Upper lobe of right lung (tissue), 1 donor: Measurements from ENCODE around the gene SCAMP4. TPM values are rescaled to one million over a fixed set of nuclear protein-coding genes. Genes with fewer than 3 reads are reported as not detected.

Experiments used
- ATAC-seq: fragments of 200-7000 bp; cut with Tn5 transposase; one replicate; pipeline ENCODE4 v1.9.1; 2020; ENCODE audit warnings: mild to moderate bottlenecking, moderate library complexity
- DNase-seq: peaks from one replicate; pipeline ENCODE4 v3.0.0-alpha.2; 2020
- H3K27ac ChIP-seq: fragments of 200-600 bp; one replicate; pipeline ENCODE4 v1.8.0; 2022
- H3K27me3 ChIP-seq: fragments of 200-600 bp; one replicate; pipeline ENCODE4 v1.8.0; 2022; ENCODE audit warnings: mild to moderate bottlenecking
- H3K36me3 ChIP-seq: fragments of 200-600 bp; one replicate; pipeline ENCODE4 v1.8.0; 2022
- H3K4me1 ChIP-seq: fragments of 200-600 bp; one replicate; pipeline ENCODE4 v1.8.0; 2022
- H3K4me3 ChIP-seq: fragments of 200-600 bp; one replicate; pipeline ENCODE4 v1.8.0; 2022; ENCODE audit warnings: mild to moderate bottlenecking
- H3K9me3 ChIP-seq: fragments of 200-600 bp; one replicate; pipeline ENCODE4 v1.8.0; 2022
- CTCF ChIP-seq: fragments of 200-600 bp; IDR thresholded peaks from one replicate; pipeline ENCODE4 v1.8.0; 2022; ENCODE audit warnings: antibody characterized with exemption
- intact Hi-C: fragments of 100-400 bp; cut with DNase I; formaldehyde crosslinking; loops from one replicate; pipeline ENCODE4 v1.11.0; 2022
- total RNA-seq: library from RNA; stranded (reverse); fragmentation: NEBNext Ultra II Directional; extraction: Animal tissue kit (Norgen Biotek cat#: 25700); gene quantifications from one replicate; pipeline ENCODE4 v1.2.1, GENCODE V29; 2021
- donor health status: DM: no; HTN: yes; CAD: no; lungs with severe emphysema.

SCAMP4 gene
- total RNA-seq, 1 donor from 2014 or later, result 73.2 TPM

- TF ChIP-seq CTCF, result no peak
- H3K9me3 ChIP-seq, result no peaks in the 10 kb centered on the region
- peak overlapping the region; percentile 51 for H3K4me3 ChIP-seq
- DNase-seq (no peak), ATAC-seq (no peak)
- no peaks in the 10 kb centered on the region for H3K36me3 ChIP-seq
- H3K27ac ChIP-seq, result peak overlapping the region; percentile 94
- peaks cover 84% of the 10 kb centered on the region for H3K4me1 ChIP-seq
- H3K27me3 ChIP-seq, result no peaks in the 10 kb centered on the region
- intact Hi-C loops, result no loop called here
These were observed 47.4 kb upstream of the SCAMP4 start for GRCh38 chr19:1857648-1858326.

- Histone ChIP-seq H3K4me3 (no peak overlapping the region), H3K27ac (no peak overlapping the region), H3K36me3 (no peaks in the 10 kb centered on the region), H3K27me3 (no peaks in the 10 kb centered on the region), H3K4me1 (peaks cover 77% of the 10 kb centered on the region), H3K9me3 (no peaks in the 10 kb centered on the region)
- DNase-seq (no peak), ATAC-seq (no peak)
- no peak for TF ChIP-seq CTCF
- intact Hi-C loops, result no loop called here
These were observed 46.7 kb upstream of the SCAMP4 start for GRCh38 chr19:1858412-1859081.

DNA sequence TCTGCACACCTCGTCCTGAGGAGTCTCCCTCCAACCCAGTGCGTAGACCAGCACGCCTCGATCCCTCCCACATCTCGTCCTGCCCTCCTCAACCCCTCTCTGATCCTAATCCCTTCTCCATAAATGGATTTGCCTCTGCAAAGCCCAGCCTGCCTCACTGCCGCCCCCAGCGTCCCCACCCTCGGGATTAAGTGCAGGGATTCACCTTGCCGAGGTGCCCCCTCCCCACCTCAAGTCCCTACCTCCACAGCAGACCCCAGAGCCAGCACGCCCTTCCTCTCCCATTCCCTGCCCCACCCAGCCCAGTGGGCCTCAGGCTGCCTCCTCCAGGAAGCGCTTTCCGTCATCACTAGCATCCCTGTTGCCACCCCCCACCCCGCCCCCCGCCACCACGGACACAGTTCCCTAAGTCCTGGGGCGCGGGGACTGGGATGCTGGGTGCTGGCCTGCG, 45.8 kb upstream of the SCAMP4 start:
- Histone ChIP-seq H3K27ac (peak overlapping the region; percentile 24), H3K4me1 (peaks cover 68% of the 10 kb centered on the region), H3K36me3 (no peaks in the 10 kb centered on the region), H3K27me3 (no peaks in the 10 kb centered on the region), H3K9me3 (no peaks in the 10 kb centered on the region), H3K4me3 (no peak overlapping the region)
- ATAC-seq, result no peak
- intact Hi-C loops, result no loop called here
- no peak for TF ChIP-seq CTCF
- no peak for DNase-seq

DNA sequence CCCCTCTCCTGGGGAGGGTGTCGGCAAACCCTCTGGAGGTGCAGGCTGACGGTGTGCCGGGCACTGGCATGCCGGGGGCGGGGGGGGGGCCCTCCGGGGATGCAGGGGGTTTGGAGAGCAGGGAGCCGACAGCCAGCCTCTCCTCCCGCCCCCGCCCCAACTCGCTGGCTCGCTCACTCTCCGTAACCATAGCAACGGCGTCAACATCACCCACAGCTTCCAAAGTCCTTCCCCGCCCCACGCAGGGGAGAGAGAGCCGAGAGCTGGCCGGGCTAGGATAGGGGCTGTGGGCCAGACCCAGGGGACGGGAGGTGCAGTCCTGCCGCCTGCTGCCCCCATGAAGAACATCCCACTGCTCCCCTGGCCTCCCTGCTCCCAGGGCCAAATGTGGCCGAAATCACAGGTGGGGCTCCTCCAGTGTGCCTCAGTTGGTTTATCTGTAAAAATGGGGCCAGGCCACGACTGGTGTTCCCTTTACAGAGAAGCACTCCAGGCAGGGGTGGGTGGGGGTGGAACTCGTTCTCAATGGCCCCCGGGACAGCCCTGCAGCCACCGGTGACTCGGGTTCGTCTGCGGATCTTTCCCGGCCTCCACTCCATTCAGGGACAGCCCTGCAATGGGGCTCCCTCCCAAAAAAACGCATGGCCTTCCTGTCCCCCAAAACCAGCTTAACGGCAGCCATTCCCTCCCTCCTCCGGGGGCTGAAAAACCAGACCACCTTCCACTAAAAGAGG, 45.0 kb upstream of the SCAMP4 start:
- Histone ChIP-seq H3K27ac (peak overlapping the region; percentile 24), H3K9me3 (no peaks in the 10 kb centered on the region), H3K36me3 (no peaks in the 10 kb centered on the region), H3K4me3 (no peak overlapping the region), H3K27me3 (no peaks in the 10 kb centered on the region), H3K4me1 (peaks cover 65% of the 10 kb centered on the region)
- DNase-seq (no peak), ATAC-seq (no peak)
- no peak for TF ChIP-seq CTCF
- intact Hi-C loops, result no loop called here

- H3K27ac ChIP-seq, result no peak overlapping the region
- H3K4me1 ChIP-seq, result peaks cover 63% of the 10 kb centered on the region
- TF ChIP-seq CTCF, result no peak
These were observed 44.2 kb upstream of the SCAMP4 start for GRCh38 chr19:1860821-1861598.

More at GRCh38 chr19:1860821-1861598, 44.2 kb upstream of the SCAMP4 start:
- no peaks in the 10 kb centered on the region for H3K36me3 ChIP-seq
- intact Hi-C loops, result no loop called here
- H3K4me3 ChIP-seq, result peak overlapping the region; percentile 68
- no peaks in the 10 kb centered on the region for H3K9me3 ChIP-seq
- DNase-seq (no peak), ATAC-seq (no peak)
- H3K27me3 ChIP-seq, result no peaks in the 10 kb centered on the region
